Neural progenitor cell (in vitro differentiated cells): Measurements from ENCODE around the gene RBM28. TPM values are rescaled to one million over a fixed set of nuclear protein-coding genes. Genes with fewer than 3 reads are reported as not detected.
A peak's percentile ranks its signal among the peaks of the same experiment; 100 is the strongest.

Source experiments
- DNase-seq: peaks from one replicate; pipeline ENCODE4 v3.0.0-alpha.2; 2016; ENCODE audit warnings: low spot score
- H2AFZ ChIP-seq: fragments of 200-600 bp; sonication (generic); replicated peaks from 2 replicates; pipeline ENCODE4 v1.6.1; 2016; ENCODE audit warnings: antibody characterized with exemption
- H3F3A ChIP-seq: fragments of 200-600 bp; sonication (generic); 2 replicates; pipeline ENCODE4 v1.6.1; 2016; ENCODE audit warnings: antibody characterized with exemption, low read depth
- H3K27ac ChIP-seq: fragments of 200-600 bp; sonication (generic); 2 replicates; pipeline ENCODE4 v1.5.1; 2016; ENCODE audit warnings: mild to moderate bottlenecking
- H3K27me3 ChIP-seq: fragments of 200-600 bp; sonication (generic); 2 replicates; pipeline ENCODE4 v1.6.1; 2016; ENCODE audit warnings: mild to moderate bottlenecking, moderate library complexity
- H3K36me3 ChIP-seq: fragments of 200-600 bp; sonication (generic); 2 replicates; pipeline ENCODE4 v1.5.1; 2016
- H3K4me1 ChIP-seq: fragments of 200-600 bp; sonication (generic); 2 replicates; pipeline ENCODE4 v1.6.1; 2016; ENCODE audit warnings: mixed run types
- H3K4me2 ChIP-seq: fragments of 200-600 bp; sonication (generic); 2 replicates; pipeline ENCODE4 v1.6.1; 2016
- H3K4me3 ChIP-seq: fragments of 200-600 bp; sonication (generic); 2 replicates; pipeline ENCODE4 v1.5.1; 2016
- H3K79me2 ChIP-seq: fragments of 200-600 bp; sonication (generic); 2 replicates; pipeline ENCODE4 v1.6.1; 2016; ENCODE audit warnings: low read depth
- H3K9ac ChIP-seq: fragments of 200-600 bp; sonication (generic); 2 replicates; pipeline ENCODE4 v1.6.1; 2016
- H3K9me3 ChIP-seq: fragments of 200-600 bp; sonication (generic); 2 replicates; pipeline ENCODE4 v1.5.1; 2016; ENCODE audit warnings: low read depth
- H4K20me1 ChIP-seq: fragments of 200-600 bp; sonication (generic); 2 replicates; pipeline ENCODE4 v1.6.1; 2016; ENCODE audit warnings: low read depth
- H3K27ac Mint-ChIP-seq: 3 replicates; pipeline ENCODE4 v1.8.0; 2021; ENCODE audit warnings: mixed read lengths
- H3K27me3 Mint-ChIP-seq: 2 replicates; pipeline ENCODE4 v1.8.0; 2022; ENCODE audit warnings: low read depth, mild to moderate bottlenecking, inconsistent platforms, moderate library complexity, mixed read lengths; ENCODE audit not compliant: insufficient read depth
- H3K36me3 Mint-ChIP-seq: 3 replicates; pipeline ENCODE4 v1.8.0; 2021; ENCODE audit warnings: mixed read lengths
- H3K4me1 Mint-ChIP-seq: 3 replicates; pipeline ENCODE4 v1.8.0; 2021; ENCODE audit warnings: mixed read lengths
- H3K4me3 Mint-ChIP-seq: 3 replicates; pipeline ENCODE4 v1.8.0; 2021; ENCODE audit warnings: mild to moderate bottlenecking, moderate library complexity, mixed read lengths
- H3K9me3 Mint-ChIP-seq: 3 replicates; pipeline ENCODE4 v1.8.0; 2020; ENCODE audit warnings: mixed read lengths
- CTCF ChIP-seq: fragments of 200-600 bp; sonication (generic); IDR thresholded peaks from 2 replicates; pipeline ENCODE4 v1.5.1; 2017; ENCODE audit warnings: antibody characterized with exemption, mild to moderate bottlenecking
- EZH2 ChIP-seq: fragments of 200-600 bp; sonication (generic); IDR thresholded peaks from 2 replicates; pipeline ENCODE4 v1.6.1; 2017; ENCODE audit warnings: antibody characterized with exemption, mild to moderate bottlenecking, moderate library complexity
- EZH2phosphoT487 ChIP-seq: fragments of 200-600 bp; sonication (generic); IDR thresholded peaks from 2 replicates; pipeline ENCODE4 v1.6.1; 2017; ENCODE audit warnings: antibody characterized with exemption
- total RNA-seq: library from RNA; depleted of rRNA; stranded (reverse); fragments of >200 nt; gene quantifications from 2 replicates; pipeline ENCODE4 v1.2.3, GENCODE V29; 2015; ENCODE audit warnings: low replicate concordance

RBM28 gene
- total RNA-seq, 1 donor from 2014 or later: 33.5 TPM

- Histone ChIP-seq H3K27me3 (peaks cover 93% of the 10 kb centered on the region), H3F3A (peaks cover 7% of the 10 kb centered on the region), H3K36me3 (no peaks in the 10 kb centered on the region), H3K4me1 (peaks cover 13% of the 10 kb centered on the region), H4K20me1 (no peaks in the 10 kb centered on the region), H3K9ac (no peak overlapping the region), H3K79me2 (no peaks in the 10 kb centered on the region), H3K27ac (no peak overlapping the region), H3K4me2 (no peak overlapping the region), H3K4me3 (no peak overlapping the region), H3K9me3 (no peaks in the 10 kb centered on the region), H2AFZ (no peak overlapping the region)
- Mint-ChIP-seq H3K27ac (no peak overlapping the region), H3K36me3 (peaks cover 2% of the 10 kb centered on the region), H3K27me3 (peaks cover 36% of the 10 kb centered on the region), H3K4me3 (no peak overlapping the region), H3K4me1 (peaks cover 46% of the 10 kb centered on the region), H3K9me3 (no peaks in the 10 kb centered on the region)
- peak; percentile 9 for DNase-seq
- TF ChIP-seq EZH2 (no peak), CTCF (no peak), EZH2phosphoT487 (no peak)
Measured at GRCh38 chr7:128357217-128357613, 13.5 kb upstream of the RBM28 start.

GRCh38 chr7:128356546-128357216 is 13.0 kb upstream of the RBM28 start:
- Histone ChIP-seq H4K20me1 (no peaks in the 10 kb centered on the region), H3K27ac (no peak overlapping the region), H3K4me2 (no peak overlapping the region), H3K4me1 (peaks cover 13% of the 10 kb centered on the region), H3K9me3 (no peaks in the 10 kb centered on the region), H3K27me3 (peaks cover 93% of the 10 kb centered on the region), H3K4me3 (no peak overlapping the region), H3F3A (peaks cover 2% of the 10 kb centered on the region), H2AFZ (no peak overlapping the region), H3K36me3 (no peaks in the 10 kb centered on the region), H3K9ac (no peak overlapping the region), H3K79me2 (no peaks in the 10 kb centered on the region)
- Mint-ChIP-seq H3K27me3 (peaks cover 31% of the 10 kb centered on the region), H3K9me3 (no peaks in the 10 kb centered on the region), H3K36me3 (peaks cover 2% of the 10 kb centered on the region), H3K27ac (no peak overlapping the region), H3K4me3 (no peak overlapping the region), H3K4me1 (peaks cover 41% of the 10 kb centered on the region)
- no peak for DNase-seq
- no peak for TF ChIP-seq EZH2
- no peak for TF ChIP-seq EZH2phosphoT487
- TF ChIP-seq CTCF: no peak

GRCh38 chr7:128353610-128354009 is 9.9 kb upstream of the RBM28 start:
- Histone ChIP-seq H2AFZ (no peak overlapping the region), H3K9ac (no peak overlapping the region), H3K27me3 (peaks cover 93% of the 10 kb centered on the region), H3K9me3 (no peaks in the 10 kb centered on the region), H3K4me2 (no peak overlapping the region), H4K20me1 (no peaks in the 10 kb centered on the region), H3K4me1 (peaks cover 5% of the 10 kb centered on the region), H3F3A (no peaks in the 10 kb centered on the region), H3K36me3 (no peaks in the 10 kb centered on the region), H3K4me3 (no peak overlapping the region), H3K27ac (no peak overlapping the region), H3K79me2 (no peaks in the 10 kb centered on the region)
- no peak overlapping the region for H3K27ac Mint-ChIP-seq
- H3K4me3 Mint-ChIP-seq: no peak overlapping the region
- no peak for DNase-seq
- TF ChIP-seq CTCF: no peak
- no peak for TF ChIP-seq EZH2phosphoT487
- no peak for TF ChIP-seq EZH2
- H3K9me3 Mint-ChIP-seq: no peaks in the 10 kb centered on the region
- peaks cover 28% of the 10 kb centered on the region for H3K27me3 Mint-ChIP-seq
- peaks cover 33% of the 10 kb centered on the region for H3K4me1 Mint-ChIP-seq
- peaks cover 2% of the 10 kb centered on the region for H3K36me3 Mint-ChIP-seq
